HG03095 (cell line): ENCODE data around the gene VAPA.

ENCODE experiments used
- ATAC-seq: cut with Tn5 transposase; IDR thresholded peaks from one replicate; pipeline ENCODE4 v1.9.1; 2021; ENCODE audit warnings: moderate library complexity; ENCODE audit not compliant: unreplicated experiment

Gene VAPA

GRCh38 chr18:9994701-9995235 lies 81.0 kb downstream of the VAPA start:
- ATAC-seq: no peak

- ATAC-seq: no peak
These were observed 81.8 kb downstream of the VAPA start for GRCh38 chr18:9995631-9996030.

- ATAC-seq: no peak
These were observed 82.3 kb downstream of the VAPA start for GRCh38 chr18:9996094-9996493.

GRCh38 chr18:9997711-9998110 lies 83.9 kb downstream of the VAPA start:
- ATAC-seq: no peak

GRCh38 chr18:9998330-9998729 lies 84.5 kb downstream of the VAPA start:
- ATAC-seq: no peak

- ATAC-seq: no peak
These were observed 88.5 kb downstream of the VAPA start for GRCh38 chr18:10002280-10002679.

- no peak for ATAC-seq
These were observed 89.5 kb downstream of the VAPA start for GRCh38 chr18:10003281-10003680.

GRCh38 chr18:10003866-10004265 lies 90.0 kb downstream of the VAPA start:
- no peak for ATAC-seq

- ATAC-seq: no peak
These were observed 92.6 kb downstream of the VAPA start for GRCh38 chr18:10006311-10006893.

GRCh38 chr18:10008006-10008647 lies 94.3 kb downstream of the VAPA start:
- ATAC-seq: no peak
